A549 treated with GW870086 at 1 μM for 4 hours (cell line): Measurements from ENCODE around the gene FEZF2. TPM values are rescaled to one million over a fixed set of nuclear protein-coding genes. Genes with fewer than 3 reads are reported as not detected.

Experiments used
- total RNA-seq: library from RNA; stranded (reverse); fragments of 200-300 nt; extraction: Qiagen RNA extraction; gene quantifications from 5 replicates; pipeline ENCODE4 v1.2.3, GENCODE V29; 2022; ENCODE audit warnings: low read depth

Gene FEZF2
- total RNA-seq = not detected in 5 replicates

GRCh38 chr3:62373215-62373614 lies at the start of gene FEZF2:
FEZF2 (minus strand) TSS chr3:62373550; CDS start chr3:62372868, 682 bp downstream.

